ACC112 (cell line): Measurements from ENCODE around the gene RPP30.

Experiments used
- H2AFZ ChIP-seq: fragments of 200-600 bp; sonication (generic); one replicate; pipeline ENCODE4 v1.6.0; 2017; ENCODE audit warnings: antibody characterized with exemption, low read length; ENCODE audit not compliant: unreplicated experiment
- H3K27ac ChIP-seq: fragments of 200-600 bp; sonication (generic); 2 replicates; pipeline ENCODE4 v1.5.1; 2014; ENCODE audit warnings: low read depth, mild to moderate bottlenecking, antibody characterized with exemption, low read length, moderate library complexity
- H3K27me3 ChIP-seq: fragments of 200-600 bp; sonication (generic); 2 replicates; pipeline ENCODE4 v1.6.1; 2014; ENCODE audit warnings: mild to moderate bottlenecking, antibody characterized with exemption, low read length, moderate library complexity, mixed read lengths; ENCODE audit not compliant: insufficient read depth
- H3K36me3 ChIP-seq: fragments of 200-600 bp; sonication (generic); 2 replicates; pipeline ENCODE4 v1.6.1; 2016; ENCODE audit warnings: mild to moderate bottlenecking, antibody characterized with exemption, low read length, moderate library complexity, mixed read lengths; ENCODE audit not compliant: insufficient read depth
- H3K4me1 ChIP-seq: fragments of 200-600 bp; sonication (generic); one replicate; pipeline ENCODE4 v1.6.1; 2016; ENCODE audit warnings: low read length, mixed read lengths; ENCODE audit not compliant: insufficient read depth, unreplicated experiment, control insufficient read depth
- H3K4me3 ChIP-seq: fragments of 200-600 bp; sonication (generic); 2 replicates; pipeline ENCODE4 v1.5.1; 2014; ENCODE audit warnings: mild to moderate bottlenecking, low read depth, low read length
- H3K79me2 ChIP-seq: fragments of 200-600 bp; sonication (generic); one replicate; pipeline ENCODE4 v1.6.0; 2016; ENCODE audit warnings: low read length; ENCODE audit not compliant: control insufficient read depth, unreplicated experiment, insufficient read depth

RPP30 gene

GRCh38 chr10:90855126-90855525, 16.6 kb upstream of the RPP30 start:
- Histone ChIP-seq H3K79me2 (peaks cover 13% of the 10 kb centered on the region), H3K4me1 (peaks cover 18% of the 10 kb centered on the region), H3K27ac (no peak overlapping the region), H2AFZ (no peak overlapping the region), H3K27me3 (no peaks in the 10 kb centered on the region), H3K4me3 (peak overlapping the region; percentile 85), H3K36me3 (no peaks in the 10 kb centered on the region)

GRCh38 chr10:90856261-90856660, 15.5 kb upstream of the RPP30 start:
- peak overlapping the region; percentile 85 for H3K4me3 ChIP-seq
- H3K27ac ChIP-seq: no peak overlapping the region
- H3K36me3 ChIP-seq: no peaks in the 10 kb centered on the region
- H3K79me2 ChIP-seq: peaks cover 13% of the 10 kb centered on the region
- H3K4me1 ChIP-seq: peaks cover 21% of the 10 kb centered on the region
- no peaks in the 10 kb centered on the region for H3K27me3 ChIP-seq
- no peak overlapping the region for H2AFZ ChIP-seq

GRCh38 chr10:90856964-90857634, 14.7 kb upstream of the RPP30 start:
- Histone ChIP-seq H3K36me3 (no peaks in the 10 kb centered on the region), H3K27ac (peak overlapping the region; percentile 80; the same call in 1 of the 2 replicates), H3K4me1 (peaks cover 21% of the 10 kb centered on the region), H3K79me2 (peaks cover 13% of the 10 kb centered on the region), H3K4me3 (peak overlapping the region; percentile 85), H3K27me3 (no peaks in the 10 kb centered on the region), H2AFZ (peak overlapping the region; percentile 99)

GRCh38 chr10:90857635-90858460, 13.9 kb upstream of the RPP30 start, which contains the start of gene HTR7:
Gene HTR7, minus strand, starts transcription at chr10:90858039. Its CDS starts 368 bp downstream, at chr10:90857671.
- Histone ChIP-seq H3K79me2 (peaks cover 13% of the 10 kb centered on the region), H3K4me3 (peak within 1 kb of the TSS; percentile 85), H3K4me1 (peaks cover 21% of the 10 kb centered on the region), H3K36me3 (no peaks in the 10 kb centered on the region), H2AFZ (peak within 1 kb of the TSS; percentile 99), H3K27ac (peak within 1 kb of the TSS; percentile 80), H3K27me3 (no peaks in the 10 kb centered on the region)

GRCh38 chr10:90858461-90858968, 13.3 kb upstream of the RPP30 start:
- Histone ChIP-seq H3K27ac (peak overlapping the region; percentile 80), H2AFZ (peak overlapping the region; percentile 80), H3K79me2 (peaks cover 13% of the 10 kb centered on the region), H3K36me3 (no peaks in the 10 kb centered on the region), H3K27me3 (no peaks in the 10 kb centered on the region), H3K4me1 (peaks cover 21% of the 10 kb centered on the region), H3K4me3 (peak overlapping the region; percentile 85)

GRCh38 chr10:90859321-90859751, 12.4 kb upstream of the RPP30 start:
- Histone ChIP-seq H2AFZ (peak overlapping the region; percentile 80), H3K4me1 (peaks cover 21% of the 10 kb centered on the region), H3K4me3 (peak overlapping the region; percentile 85), H3K27me3 (no peaks in the 10 kb centered on the region), H3K27ac (peak overlapping the region; percentile 80), H3K36me3 (no peaks in the 10 kb centered on the region), H3K79me2 (peaks cover 13% of the 10 kb centered on the region)

GRCh38 chr10:90860790-90861189, 11.0 kb upstream of the RPP30 start:
- Histone ChIP-seq H3K4me1 (peaks cover 16% of the 10 kb centered on the region), H3K4me3 (no peak overlapping the region), H3K36me3 (no peaks in the 10 kb centered on the region), H3K27me3 (no peaks in the 10 kb centered on the region), H2AFZ (no peak overlapping the region), H3K79me2 (peaks cover 7% of the 10 kb centered on the region), H3K27ac (no peak overlapping the region)

GRCh38 chr10:90862908-90863514, 8.8 kb upstream of the RPP30 start:
- Histone ChIP-seq H3K79me2 (no peaks in the 10 kb centered on the region), H3K36me3 (no peaks in the 10 kb centered on the region), H3K27me3 (no peaks in the 10 kb centered on the region), H3K27ac (no peak overlapping the region), H3K4me3 (no peak overlapping the region), H2AFZ (no peak overlapping the region), H3K4me1 (peaks cover 16% of the 10 kb centered on the region)

- peaks cover 3% of the 10 kb centered on the region for H3K4me1 ChIP-seq
- H2AFZ ChIP-seq: no peak overlapping the region
- no peak overlapping the region for H3K4me3 ChIP-seq
- no peaks in the 10 kb centered on the region for H3K36me3 ChIP-seq
- no peaks in the 10 kb centered on the region for H3K79me2 ChIP-seq
- H3K27me3 ChIP-seq: no peaks in the 10 kb centered on the region
- H3K27ac ChIP-seq: no peak overlapping the region
Observed at GRCh38 chr10:90865401-90865800, 6.4 kb upstream of the RPP30 start.

GRCh38 chr10:90866050-90866598, 5.7 kb upstream of the RPP30 start:
- Histone ChIP-seq H3K36me3 (no peaks in the 10 kb centered on the region), H3K27ac (no peak overlapping the region), H3K79me2 (no peaks in the 10 kb centered on the region), H3K4me1 (no peaks in the 10 kb centered on the region), H2AFZ (no peak overlapping the region), H3K4me3 (no peak overlapping the region), H3K27me3 (no peaks in the 10 kb centered on the region)
